PC-9 (cell line): ENCODE results near the gene ARFGAP1. TPM values are rescaled to one million over a fixed set of nuclear protein-coding genes. Genes with fewer than 3 reads are reported as not detected.

Source experiments
- BruUV-seq: library from RNA; stranded (reverse); fragments of 400-500 nt; replicated peaks from 2 replicates; lab custom pipeline; 2021; lab: Mats Ljungman, UMichigan
- CTCF ChIA-PET: fragments of 300-600 bp; sonication (Branson Sonifier 250); formaldehyde crosslinking; loops from one replicate; lab custom pipeline; 2022; ENCODE audit warnings: antibody characterized with exemption; lab: Charles Lee
- POLR2A ChIA-PET: fragments of 300-600 bp; sonication (Branson Sonifier 250); formaldehyde crosslinking; loops from one replicate; lab custom pipeline; 2022; ENCODE audit warnings: antibody characterized with exemption; ENCODE audit not compliant: unreplicated experiment; lab: Charles Lee
- DNase-seq, 2 experiments: peaks; one replicate each; pipeline versions ENCODE4 v3.0.0 to v3.0.0-alpha.2; 2015 to 2022; ENCODE audit warnings: mixed read lengths in 1 of 2
- H2AFZ ChIP-seq: fragments of 200-600 bp; sonication (generic); 2 replicates; pipeline ENCODE4 v1.8.1; 2017; ENCODE audit warnings: antibody characterized with exemption
- H3F3A ChIP-seq: fragments of 200-600 bp; sonication (generic); 2 replicates; pipeline ENCODE4 v1.8.1; 2017; ENCODE audit warnings: antibody characterized with exemption, mild to moderate bottlenecking, low read depth; ENCODE audit not compliant: insufficient read depth
- H3K27ac ChIP-seq: fragments of 200-600 bp; sonication (generic); 2 replicates; pipeline ENCODE4 v1.6.1; 2016; ENCODE audit warnings: mixed run types
- H3K27me3 ChIP-seq: fragments of 200-600 bp; sonication (generic); 2 replicates; pipeline ENCODE4 v1.6.1; 2016; ENCODE audit warnings: low read depth, mixed run types; ENCODE audit not compliant: insufficient read depth
- H3K36me3 ChIP-seq: fragments of 200-600 bp; sonication (generic); 2 replicates; pipeline ENCODE4 v1.6.1; 2016; ENCODE audit warnings: low read depth, mixed run types
- H3K4me1 ChIP-seq: fragments of 200-600 bp; sonication (generic); replicated peaks from 2 replicates; pipeline ENCODE4 v1.6.1; 2016; ENCODE audit warnings: mixed run types; ENCODE audit not compliant: insufficient read depth
- H3K4me2 ChIP-seq: fragments of 200-600 bp; sonication (generic); 2 replicates; pipeline ENCODE4 v1.6.1; 2017; ENCODE audit warnings: mixed run types
- H3K4me3 ChIP-seq: fragments of 200-600 bp; sonication (generic); 2 replicates; pipeline ENCODE4 v1.6.1; 2016; ENCODE audit warnings: mixed run types
- H3K79me2 ChIP-seq: fragments of 200-600 bp; sonication (generic); 2 replicates; pipeline ENCODE4 v1.6.1; 2017; ENCODE audit warnings: low read depth, mixed run types
- H3K9me2 ChIP-seq: fragments of 200-600 bp; sonication (generic); 2 replicates; pipeline ENCODE4 v1.8.1; 2017; ENCODE audit warnings: mild to moderate bottlenecking; ENCODE audit not compliant: insufficient read depth
- H3K9me3 ChIP-seq: fragments of 200-600 bp; sonication (generic); 2 replicates; pipeline ENCODE4 v1.8.1; 2016; ENCODE audit warnings: low read depth; ENCODE audit not compliant: insufficient read depth
- H4K20me1 ChIP-seq: fragments of 200-600 bp; sonication (generic); 2 replicates; pipeline ENCODE4 v1.8.1; 2017; ENCODE audit not compliant: insufficient read depth
- CTCF ChIP-seq: fragments of 200-600 bp; sonication (generic); conservative IDR thresholded peaks from 2 replicates; pipeline ENCODE4 v1.6.1; 2017; ENCODE audit warnings: mixed run types, antibody characterized with exemption, mild to moderate bottlenecking, moderate library complexity
- EZH2 ChIP-seq: fragments of 200-600 bp; sonication (generic); IDR thresholded peaks from 2 replicates; pipeline ENCODE4 v1.8.0; 2017; ENCODE audit warnings: antibody characterized with exemption, low read depth
- intact Hi-C: fragments of 100-400 bp; cut with micrococcal nuclease; formaldehyde crosslinking; loops from one replicate; pipeline ENCODE4 v1.10.0; 2022; ENCODE audit not compliant: unreplicated experiment
- total RNA-seq: library from RNA; stranded (reverse); gene quantifications from 2 replicates; pipeline ENCODE4 v1.2.3, GENCODE V29; 2021

The ARFGAP1 gene
- total RNA-seq, 1 experiment from 2014 or later: 89.0 TPM

GRCh38 chr20:63246490-63247288 lies 25.9 kb upstream of the ARFGAP1 start:
- Histone ChIP-seq H3K36me3 (no peaks in the 10 kb centered on the region), H3K4me1 (peaks cover 13% of the 10 kb centered on the region; the same call in 1 of the 2 replicates), H3K27me3 (peaks cover 46% of the 10 kb centered on the region), H3K27ac (no peak overlapping the region), H3K9me2 (no peaks in the 10 kb centered on the region), H3K9me3 (no peaks in the 10 kb centered on the region), H3F3A (peaks cover 11% of the 10 kb centered on the region; the same call in 1 of the 2 replicates), H3K79me2 (no peaks in the 10 kb centered on the region), H4K20me1 (no peaks in the 10 kb centered on the region), H3K4me3 (no peak overlapping the region), H3K4me2 (peak overlapping the region; percentile 35; the same call in 1 of the 2 replicates), H2AFZ (no peak overlapping the region)
- TF ChIP-seq EZH2 (no peak), CTCF (no peak)
- POLR2A ChIA-PET: interaction anchor here (0.6 kb wide), 1 partner anchor 21 kb away, joined by 3 read pairs; no protein-coding TSS in a partner anchor
- intact Hi-C loops: no loop called here
- no TSS peak for BruUV-seq
- DNase-seq: peak in 1 of 2 experiments; percentile 37
- CTCF ChIA-PET: interaction anchor here (2.3 kb wide), 1 partner anchor 23 kb away, joined by 8 read pairs; no protein-coding TSS in a partner anchor

- Histone ChIP-seq H2AFZ (no peak overlapping the region), H3K4me2 (no peak overlapping the region), H4K20me1 (no peaks in the 10 kb centered on the region), H3K4me1 (peaks cover 13% of the 10 kb centered on the region; the same call in 1 of the 2 replicates), H3K4me3 (no peak overlapping the region), H3K9me3 (no peaks in the 10 kb centered on the region), H3K9me2 (no peaks in the 10 kb centered on the region), H3K36me3 (no peaks in the 10 kb centered on the region), H3F3A (peaks cover 11% of the 10 kb centered on the region; the same call in 1 of the 2 replicates), H3K79me2 (no peaks in the 10 kb centered on the region), H3K27me3 (peaks cover 53% of the 10 kb centered on the region), H3K27ac (no peak overlapping the region)
- intact Hi-C loops: no loop called here
- no TSS peak for BruUV-seq
- no peak for DNase-seq
- no peak for TF ChIP-seq CTCF
- no peak for TF ChIP-seq EZH2
- ChIA-PET CTCF (no interaction called here), POLR2A (no interaction called here)
These were observed 24.9 kb upstream of the ARFGAP1 start for GRCh38 chr20:63247671-63248228.

- intact Hi-C loops: no loop called here
- Histone ChIP-seq H3K9me2 (no peaks in the 10 kb centered on the region), H3K79me2 (no peaks in the 10 kb centered on the region), H3F3A (peaks cover 11% of the 10 kb centered on the region; the same call in 1 of the 2 replicates), H3K27ac (no peak overlapping the region), H2AFZ (no peak overlapping the region), H3K4me3 (no peak overlapping the region), H3K36me3 (no peaks in the 10 kb centered on the region), H3K27me3 (peaks cover 58% of the 10 kb centered on the region), H3K4me1 (peaks cover 13% of the 10 kb centered on the region; the same call in 1 of the 2 replicates), H4K20me1 (no peaks in the 10 kb centered on the region), H3K4me2 (peak overlapping the region; percentile 2; the same call in 1 of the 2 replicates), H3K9me3 (no peaks in the 10 kb centered on the region)
- POLR2A ChIA-PET: interaction anchor here (0.6 kb wide), 1 partner anchor 16 kb away, joined by 3 read pairs; no protein-coding TSS in a partner anchor
- DNase-seq: no peak
- no peak for TF ChIP-seq CTCF
- no peak for TF ChIP-seq EZH2
- CTCF ChIA-PET: no interaction called here
- BruUV-seq: no TSS peak
These were observed 23.6 kb upstream of the ARFGAP1 start for GRCh38 chr20:63248835-63249591.
